SK-N-SH treated with all-trans-retinoic acid at 6 μM for 48 hours (cell line): ENCODE measurements around the gene ARHGEF12.

Experiments used
- ARNTL ChIP-seq: fragments of 450-650 bp; formaldehyde crosslinking; IDR thresholded peaks from 2 replicates; pipeline ENCODE4 v1.5.0; 2020; ENCODE audit warnings: low read depth, mild to moderate bottlenecking, moderate library complexity, borderline replicate concordance
- CREB5 ChIP-seq: fragments of 250-450 bp; sonication (Bioruptor Pico); IDR thresholded peaks from 2 replicates; pipeline ENCODE4 v1.5.1; 2020; ENCODE audit warnings: low read depth, mild to moderate bottlenecking, moderate library complexity

GRCh38 chr11:120293038-120293800, 43.0 kb upstream of the ARHGEF12 start:
- no peak for TF ChIP-seq ARNTL (CRISPR knock-in tag)
- no peak for TF ChIP-seq CREB5
